ENCODE results near the gene SPAG17. TPM values are rescaled to one million over a fixed set of nuclear protein-coding genes. Genes with fewer than 3 reads are reported as not detected.

Gene SPAG17
- polyA plus RNA-seq, 6 donors from 2014 or later = not detected

DNA sequence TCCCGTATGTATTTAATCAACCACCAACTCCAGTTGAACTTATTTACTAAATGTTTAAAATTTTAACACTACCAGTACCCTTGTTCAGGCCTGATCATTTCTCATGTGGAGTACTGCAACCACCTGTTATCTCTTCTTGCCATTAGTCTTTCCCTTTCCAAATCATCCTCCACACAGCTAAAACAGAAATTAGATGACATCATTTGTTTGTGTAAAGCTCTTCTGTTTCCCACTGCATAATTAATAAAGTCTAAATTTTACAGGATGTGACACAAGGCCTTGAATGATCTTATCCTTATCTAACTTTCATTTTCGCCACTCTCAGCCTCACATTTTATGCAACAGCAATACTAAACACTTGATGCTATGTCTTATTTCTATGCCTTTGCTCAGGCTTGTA, 280.0 kb downstream of the SPAG17 start:
- H3K36me3 Mint-ChIP-seq = peaks cover 37 to 48% of the 10 kb centered on the region in 2 donors
- peak overlapping the region in 1 of 6 donors; percentile 25 for H3K27ac Mint-ChIP-seq
- H3K27me3 Mint-ChIP-seq = no peaks in the 10 kb centered on the region
- ATAC-seq (ENCODE audit: low read depth in 2 of 2) (no peak), DNase-seq (no peak)
- H3K4me3 Mint-ChIP-seq = no peak overlapping the region
- H3K9me3 Mint-ChIP-seq = peaks cover 0 to 2% (median 0%) of the 10 kb centered on the region in 7 donors
- H3K4me1 Mint-ChIP-seq = peaks cover 0 to 4% (median 0%) of the 10 kb centered on the region in 3 donors

DNA sequence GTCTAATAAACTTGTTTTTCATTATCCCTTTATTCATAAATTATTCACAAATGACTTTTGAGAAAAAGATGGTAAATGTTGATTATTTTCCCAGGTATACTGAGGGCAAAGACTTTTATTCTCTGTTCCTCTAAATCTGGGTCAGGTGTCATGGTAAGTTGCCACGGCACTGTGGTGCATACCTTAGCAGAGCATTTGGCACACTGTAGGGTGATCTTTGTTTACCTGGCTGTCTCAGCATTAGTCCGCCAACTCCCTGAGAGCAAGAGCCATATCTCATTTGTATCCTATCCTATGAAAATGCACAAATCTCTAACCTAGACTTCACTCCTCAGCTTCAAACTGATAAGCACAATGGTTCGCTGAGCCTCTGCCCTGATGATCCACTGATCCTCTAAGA, 280.5 kb downstream of the SPAG17 start:
- peaks cover 0 to 4% (median 0%) of the 10 kb centered on the region in 3 donors for H3K4me1 Mint-ChIP-seq
- peaks cover 37 to 48% of the 10 kb centered on the region in 2 donors for H3K36me3 Mint-ChIP-seq
- peaks cover 0 to 2% (median 0%) of the 10 kb centered on the region in 7 donors for H3K9me3 Mint-ChIP-seq
- no peak for DNase-seq
- H3K27ac Mint-ChIP-seq = no peak overlapping the region
- ATAC-seq (ENCODE audit: low read depth in 2 of 2) = no peak
- no peak overlapping the region for H3K4me3 Mint-ChIP-seq
- no peaks in the 10 kb centered on the region for H3K27me3 Mint-ChIP-seq
